Endodermal cell (in vitro differentiated cells): ENCODE data around the gene CERS1. TPM values are rescaled to one million over a fixed set of nuclear protein-coding genes. Genes with fewer than 3 reads are reported as not detected.
"Not testable (repeated sequence)": the region's sequence is repeated elsewhere in the genome, so short reads cannot be mapped to it uniquely, and the experiment has no call there.

Source experiments
- DNase-seq: peaks from one replicate; pipeline ENCODE4 v3.0.0-alpha.2; 2017
- H3K27ac ChIP-seq: 2 replicates; pipeline ENCODE4 v1.5.1; 2013; ENCODE audit warnings: mild to moderate bottlenecking, low read depth, low read length, moderate library complexity
- H3K27me3 ChIP-seq: 2 replicates; pipeline ENCODE4 v1.6.1; 2013; ENCODE audit warnings: mild to moderate bottlenecking, low read length, moderate library complexity; ENCODE audit not compliant: insufficient read depth, control insufficient read depth, poor library complexity, severe bottlenecking
- H3K36me3 ChIP-seq: 2 replicates; pipeline ENCODE4 v1.7.0; 2013; ENCODE audit warnings: mild to moderate bottlenecking, low read length, moderate library complexity; ENCODE audit not compliant: control insufficient read depth, insufficient read depth
- H3K4me1 ChIP-seq: one replicate; pipeline ENCODE4 v1.7.0; 2013; ENCODE audit warnings: low read length; ENCODE audit not compliant: control insufficient read depth, insufficient read depth
- H3K4me3 ChIP-seq: 2 replicates; pipeline ENCODE4 v1.5.1; 2013; ENCODE audit warnings: mild to moderate bottlenecking, low read length, moderate library complexity
- H3K9ac ChIP-seq: 2 replicates; pipeline ENCODE4 v1.6.1; 2013; ENCODE audit warnings: mild to moderate bottlenecking, low read length, moderate library complexity; ENCODE audit not compliant: poor library complexity, severe bottlenecking; ENCODE audit errors: extremely low read depth
- H3K9me3 ChIP-seq: 2 replicates; pipeline ENCODE4 v1.6.1; 2013; ENCODE audit warnings: mild to moderate bottlenecking, low read length, moderate library complexity; ENCODE audit not compliant: control insufficient read depth
- H3K27ac Mint-ChIP-seq: 2 replicates; pipeline ENCODE4 v1.8.0; 2020; ENCODE audit warnings: mixed read lengths
- H3K27me3 Mint-ChIP-seq: 2 replicates; pipeline ENCODE4 v1.8.0; 2021; ENCODE audit warnings: mild to moderate bottlenecking, mixed read lengths; ENCODE audit not compliant: insufficient read depth
- H3K36me3 Mint-ChIP-seq: 2 replicates; pipeline ENCODE4 v1.8.0; 2020; ENCODE audit warnings: low read depth, mixed read lengths
- H3K4me1 Mint-ChIP-seq: 2 replicates; pipeline ENCODE4 v1.8.0; 2020; ENCODE audit warnings: mixed read lengths
- H3K4me3 Mint-ChIP-seq: 2 replicates; pipeline ENCODE4 v1.8.0; 2020; ENCODE audit warnings: mild to moderate bottlenecking, moderate library complexity, mixed read lengths
- H3K9me3 Mint-ChIP-seq: 2 replicates; pipeline ENCODE4 v1.8.0; 2020; ENCODE audit warnings: mild to moderate bottlenecking, mixed read lengths
- CTCF ChIP-seq: fragments of 200-600 bp; sonication (generic); conservative IDR thresholded peaks from 2 replicates; pipeline ENCODE4 v1.5.0; 2021; ENCODE audit warnings: antibody characterized with exemption, mild to moderate bottlenecking
- WGBS, 2 experiments: methylation state at CpG; one replicate each; pipeline versions ENCODE4 v1.1.5 to v1.1.7; 2013; ENCODE audit warnings: missing lambda C conversion rate in 2 of 2, mixed read lengths in 1 of 2; ENCODE audit not compliant: insufficient coverage in 1 of 2, insufficient read length in 1 of 2; 5-methylcytosine and 5-hydroxymethylcytosine counted together
- total RNA-seq, 2 donors: library from RNA; stranded (reverse); fragmentation: NEBNext Ultra II Directional in 1 of 2; extraction: Animal tissue kit (Norgen Biotek cat#: 25700) in 1 of 2; gene quantifications; 2 replicates in 1 of 2; 3 replicates in 1 of 2; pipeline ENCODE4 v1.2.1, GENCODE V29; 2021

CERS1 gene
- total RNA-seq, 2 donors from 2014 or later = 16.6 to 25.5 TPM

GRCh38 chr19:18903156-18904037 lies 7.4 kb upstream of the CERS1 start:
- Mint-ChIP-seq H3K27me3 (no peaks in the 10 kb centered on the region), H3K9me3 (no peaks in the 10 kb centered on the region), H3K36me3 (peaks cover 26% of the 10 kb centered on the region), H3K4me3 (no peak overlapping the region), H3K27ac (no peak overlapping the region), H3K4me1 (no peaks in the 10 kb centered on the region)
- Histone ChIP-seq H3K27ac (no peak overlapping the region), H3K36me3 (peaks cover 14% of the 10 kb centered on the region), H3K9me3 (no peaks in the 10 kb centered on the region), H3K4me1 (no peaks in the 10 kb centered on the region), H3K9ac (no peak overlapping the region), H3K27me3 (no peaks in the 10 kb centered on the region), H3K4me3 (no peak overlapping the region)
- no peak for DNase-seq
- WGBS, 2 experiments = 88 to 91% methylated on average over 24 to 29 of the region's 29 CpGs
- TF ChIP-seq CTCF = no peak

- DNase-seq, H3K9me3 Mint-ChIP-seq, H3K27me3 ChIP-seq, H3K4me1 Mint-ChIP-seq, H3K4me3 ChIP-seq, H3K9me3 ChIP-seq, H3K4me3 Mint-ChIP-seq, H3K27ac Mint-ChIP-seq, H3K27me3 Mint-ChIP-seq, H3K27ac ChIP-seq, H3K4me1 ChIP-seq, H3K9ac ChIP-seq: not testable (repeated sequence)
- WGBS, 2 experiments = 95% methylated on average over 5 of the region's 5 CpGs; no CpG with 5 or more reads in 1 of the 2 experiments
- peaks cover 26% of the 10 kb centered on the region for H3K36me3 Mint-ChIP-seq
- H3K36me3 ChIP-seq = peaks cover 11% of the 10 kb centered on the region
Observed at GRCh38 chr19:18902519-18902918, 6.6 kb upstream of the CERS1 start.

GRCh38 chr19:18901491-18901890 lies 5.5 kb upstream of the CERS1 start:
- peaks cover 26% of the 10 kb centered on the region for H3K36me3 Mint-ChIP-seq
- no peak for TF ChIP-seq CTCF
- H3K9ac ChIP-seq = no peak overlapping the region
- H3K4me3 ChIP-seq = no peak overlapping the region
- no peak for DNase-seq
- peaks cover 5% of the 10 kb centered on the region for H3K36me3 ChIP-seq
- 92 to 93% methylated on average over 5 to 7 of the region's 7 CpGs for WGBS, 2 experiments
- H3K27me3 ChIP-seq = no peaks in the 10 kb centered on the region
- no peak overlapping the region for H3K27ac Mint-ChIP-seq
- H3K4me1 ChIP-seq = no peaks in the 10 kb centered on the region
- peaks cover 11% of the 10 kb centered on the region for H3K27me3 Mint-ChIP-seq
- no peaks in the 10 kb centered on the region for H3K4me1 Mint-ChIP-seq
- H3K9me3 ChIP-seq = no peaks in the 10 kb centered on the region
- no peaks in the 10 kb centered on the region for H3K9me3 Mint-ChIP-seq
- no peak overlapping the region for H3K27ac ChIP-seq
- H3K4me3 Mint-ChIP-seq = no peak overlapping the region
